OCI-LY7 (cell line): ENCODE results near the gene EVI5.

Source experiments
- CTCF ChIP-seq: fragments of 200-600 bp; sonication (generic); conservative IDR thresholded peaks from 2 replicates; pipeline ENCODE4 v1.5.1; 2014; ENCODE audit warnings: mild to moderate bottlenecking, antibody characterized with exemption, low read length, moderate library complexity, mixed read lengths
- EZH2phosphoT487 ChIP-seq: fragments of 200-600 bp; sonication (generic); IDR thresholded peaks from 2 replicates; pipeline ENCODE4 v1.6.1; 2018; ENCODE audit warnings: low read depth, borderline replicate concordance, mild to moderate bottlenecking, mixed run types, antibody characterized with exemption, low read length, moderate library complexity, mixed read lengths

- TF ChIP-seq CTCF (no peak), EZH2phosphoT487 (no peak)
These were observed 37.2 kb downstream of the EVI5 start for GRCh38 chr1:92747735-92748134.
